ENCODE data around the gene NR3C1. TPM values are rescaled to one million over a fixed set of nuclear protein-coding genes. Genes with fewer than 3 reads are reported as not detected.
A peak's percentile ranks its signal among the peaks of the same experiment; 100 is the strongest.

The NR3C1 gene
- total RNA-seq, 2 experiments from 2014 or later, result 54.9 to 55.5 TPM

GRCh38 chr5:143435210-143435657, 31.7 kb upstream of the NR3C1 start:
- CTCF ChIA-PET, result interaction anchor here (0.6 to 4.0 kb wide), 7 partner anchors 9 to 753 kb away, joined by 3 to 30 read pairs (median 8); partner anchors contain the start of gene NR3C1

GRCh38 chr5:143434261-143435209, 31.0 kb upstream of the NR3C1 start:
- ATAC-seq (peak; percentile 46), DNase-seq (peak; percentile 40)
- Mint-ChIP-seq H3K27ac (peak overlapping the region; percentile 94), H3K4me1 (ENCODE audit: low read depth) (peaks cover 33% of the 10 kb centered on the region), H3K36me3 (ENCODE audit: low read depth) (no peaks in the 10 kb centered on the region), H3K27me3 (ENCODE audit: low read depth) (no peaks in the 10 kb centered on the region), H3K4me3 (peak overlapping the region; percentile 86), H3K9me3 (ENCODE audit: insufficient read depth) (no peaks in the 10 kb centered on the region)
- CTCF ChIA-PET, result interaction anchor here (0.6 to 4.0 kb wide), 15 partner anchors 9 to 754 kb away, joined by 3 to 30 read pairs (median 4); partner anchors contain the start of gene NR3C1
- POLR2A ChIA-PET, result interaction anchor here (0.6 to 3.7 kb wide), 7 partner anchors 21 to 756 kb away, joined by 3 to 46 read pairs (median 5); partner anchors contain the start of gene NR3C1

More at GRCh38 chr5:143435210-143435657, 31.7 kb upstream of the NR3C1 start:
- peaks cover 33% of the 10 kb centered on the region for H3K4me1 Mint-ChIP-seq (ENCODE audit: low read depth)
- POLR2A ChIA-PET, result interaction anchor here (0.6 to 3.7 kb wide), 4 partner anchors 22 to 432 kb away, joined by 3 to 46 read pairs (median 5); partner anchors contain the start of gene NR3C1
- DNase-seq (peak; percentile 56), ATAC-seq (peak; percentile 77)
- peak overlapping the region; percentile 94 for H3K27ac Mint-ChIP-seq
- no peaks in the 10 kb centered on the region for H3K36me3 Mint-ChIP-seq (ENCODE audit: low read depth)
- H3K4me3 Mint-ChIP-seq, result peak overlapping the region; percentile 86
- H3K27me3 Mint-ChIP-seq (ENCODE audit: low read depth), result no peaks in the 10 kb centered on the region
- no peaks in the 10 kb centered on the region for H3K9me3 Mint-ChIP-seq (ENCODE audit: insufficient read depth)

GRCh38 chr5:143433670-143434069, 30.2 kb upstream of the NR3C1 start:
- H3K36me3 Mint-ChIP-seq (ENCODE audit: low read depth), result no peaks in the 10 kb centered on the region
- H3K27ac Mint-ChIP-seq, result peak overlapping the region; percentile 94
- DNase-seq (no peak), ATAC-seq (peak; percentile 24)
- ChIA-PET POLR2A (interaction anchor here (1.3 to 3.7 kb wide), 3 partner anchors 23 to 431 kb away, joined by 3 to 46 read pairs (median 7); partner anchors contain the start of gene NR3C1), CTCF (interaction anchor here (1.1 to 4.0 kb wide), 9 partner anchors 10 to 755 kb away, joined by 3 to 30 read pairs (median 6); partner anchors contain the start of gene NR3C1)
- no peaks in the 10 kb centered on the region for H3K9me3 Mint-ChIP-seq (ENCODE audit: insufficient read depth)
- H3K4me3 Mint-ChIP-seq, result peak overlapping the region; percentile 86
- no peaks in the 10 kb centered on the region for H3K27me3 Mint-ChIP-seq (ENCODE audit: low read depth)
- peaks cover 33% of the 10 kb centered on the region for H3K4me1 Mint-ChIP-seq (ENCODE audit: low read depth)

- DNase-seq (no peak), ATAC-seq (no peak)
- no peaks in the 10 kb centered on the region for H3K36me3 Mint-ChIP-seq (ENCODE audit: low read depth)
- POLR2A ChIA-PET, result interaction anchor here (3.7 kb wide), 1 partner anchor 29 kb away, joined by 46 read pairs; the partner anchor contains the start of gene NR3C1
- H3K4me1 Mint-ChIP-seq (ENCODE audit: low read depth), result peaks cover 33% of the 10 kb centered on the region
- H3K27me3 Mint-ChIP-seq (ENCODE audit: low read depth), result no peaks in the 10 kb centered on the region
- CTCF ChIA-PET, result interaction anchor here (1.6 to 4.0 kb wide), 5 partner anchors 11 to 511 kb away, joined by 5 to 30 read pairs (median 8); partner anchors contain the start of gene NR3C1
- no peak overlapping the region for H3K27ac Mint-ChIP-seq
- H3K4me3 Mint-ChIP-seq, result no peak overlapping the region
- H3K9me3 Mint-ChIP-seq (ENCODE audit: insufficient read depth), result no peaks in the 10 kb centered on the region
Measured at GRCh38 chr5:143432658-143433239, 29.3 kb upstream of the NR3C1 start.

- ChIA-PET POLR2A (interaction anchor here (3.7 kb wide), 1 partner anchor 28 kb away, joined by 46 read pairs; the partner anchor contains the start of gene NR3C1), CTCF (interaction anchor here (1.6 kb wide), 1 partner anchor 510 kb away, joined by 5 read pairs; no protein-coding TSS in a partner anchor)
- Mint-ChIP-seq H3K9me3 (ENCODE audit: insufficient read depth) (no peaks in the 10 kb centered on the region), H3K27me3 (ENCODE audit: low read depth) (no peaks in the 10 kb centered on the region), H3K36me3 (ENCODE audit: low read depth) (no peaks in the 10 kb centered on the region), H3K27ac (no peak overlapping the region), H3K4me3 (no peak overlapping the region), H3K4me1 (ENCODE audit: low read depth) (peaks cover 33% of the 10 kb centered on the region)
- no peak for ATAC-seq
- DNase-seq, result no peak
Measured at GRCh38 chr5:143431789-143432188, 28.3 kb upstream of the NR3C1 start.

GRCh38 chr5:143428738-143429420, 25.4 kb upstream of the NR3C1 start:
- POLR2A ChIA-PET, result no interaction called here
- H3K4me1 Mint-ChIP-seq (ENCODE audit: low read depth), result peaks cover 9% of the 10 kb centered on the region

GRCh38 chr5:143428155-143428554, 24.7 kb upstream of the NR3C1 start:
- Mint-ChIP-seq H3K4me1 (ENCODE audit: low read depth) (peaks cover 4% of the 10 kb centered on the region), H3K9me3 (ENCODE audit: insufficient read depth) (no peaks in the 10 kb centered on the region), H3K36me3 (ENCODE audit: low read depth) (peaks cover 3% of the 10 kb centered on the region), H3K4me3 (no peak overlapping the region), H3K27ac (no peak overlapping the region), H3K27me3 (ENCODE audit: low read depth) (no peaks in the 10 kb centered on the region)
- ChIA-PET CTCF (interaction anchor here (1.1 kb wide), 1 partner anchor 25 kb away, joined by 5 read pairs; the partner anchor contains the start of gene NR3C1), POLR2A (no interaction called here)
- ATAC-seq, result no peak
- DNase-seq, result no peak

More at GRCh38 chr5:143428738-143429420, 25.4 kb upstream of the NR3C1 start:
- Mint-ChIP-seq H3K27ac (no peak overlapping the region), H3K9me3 (ENCODE audit: insufficient read depth) (no peaks in the 10 kb centered on the region), H3K27me3 (ENCODE audit: low read depth) (no peaks in the 10 kb centered on the region), H3K36me3 (ENCODE audit: low read depth) (peaks cover 3% of the 10 kb centered on the region), H3K4me3 (no peak overlapping the region)
- no peak for ATAC-seq
- DNase-seq, result no peak
- CTCF ChIA-PET, result interaction anchor here (1.1 kb wide), 1 partner anchor 25 kb away, joined by 5 read pairs; the partner anchor contains the start of gene NR3C1

- no peak for ATAC-seq
- H3K9me3 Mint-ChIP-seq (ENCODE audit: insufficient read depth), result no peaks in the 10 kb centered on the region
- DNase-seq, result no peak
- H3K36me3 Mint-ChIP-seq (ENCODE audit: low read depth), result peaks cover 3% of the 10 kb centered on the region
- no peak overlapping the region for H3K4me3 Mint-ChIP-seq
- peaks cover 6% of the 10 kb centered on the region for H3K4me1 Mint-ChIP-seq (ENCODE audit: low read depth)
- ChIA-PET CTCF (interaction anchor here (1.2 to 1.3 kb wide), 3 partner anchors 11 to 177 kb away, joined by 3 to 4 read pairs (median 3); no protein-coding TSS in a partner anchor), POLR2A (no interaction called here)
- no peak overlapping the region for H3K27ac Mint-ChIP-seq
- no peaks in the 10 kb centered on the region for H3K27me3 Mint-ChIP-seq (ENCODE audit: low read depth)
Measured at GRCh38 chr5:143427122-143427735, 23.7 kb upstream of the NR3C1 start.

- no peak for DNase-seq
- Mint-ChIP-seq H3K4me1 (ENCODE audit: low read depth) (peaks cover 6% of the 10 kb centered on the region), H3K36me3 (ENCODE audit: low read depth) (peaks cover 3% of the 10 kb centered on the region), H3K27ac (no peak overlapping the region), H3K4me3 (no peak overlapping the region), H3K27me3 (ENCODE audit: low read depth) (no peaks in the 10 kb centered on the region), H3K9me3 (ENCODE audit: insufficient read depth) (no peaks in the 10 kb centered on the region)
- ATAC-seq, result no peak
- ChIA-PET CTCF (interaction anchor here (1.2 to 1.3 kb wide), 3 partner anchors 10 to 177 kb away, joined by 3 to 4 read pairs (median 3); no protein-coding TSS in a partner anchor), POLR2A (no interaction called here)
Measured at GRCh38 chr5:143426437-143426991, 23.0 kb upstream of the NR3C1 start.

- DNase-seq (no peak), ATAC-seq (no peak)
- H3K36me3 Mint-ChIP-seq (ENCODE audit: low read depth), result peaks cover 3% of the 10 kb centered on the region
- ChIA-PET POLR2A (no interaction called here), CTCF (interaction anchor here (1.2 kb wide), 2 partner anchors 12 to 178 kb away, joined by 3 to 4 read pairs; no protein-coding TSS in a partner anchor)
- no peaks in the 10 kb centered on the region for H3K27me3 Mint-ChIP-seq (ENCODE audit: low read depth)
- no peak overlapping the region for H3K4me3 Mint-ChIP-seq
- H3K27ac Mint-ChIP-seq, result no peak overlapping the region
- H3K9me3 Mint-ChIP-seq (ENCODE audit: insufficient read depth), result no peaks in the 10 kb centered on the region
- H3K4me1 Mint-ChIP-seq (ENCODE audit: low read depth), result peaks cover 2% of the 10 kb centered on the region
Measured at GRCh38 chr5:143425835-143426234, 22.3 kb upstream of the NR3C1 start.
